NAMALWA (cell line): ENCODE data around the gene GFPT1.
"Not testable (repeated sequence)": the region's sequence is repeated elsewhere in the genome, so short reads cannot be mapped to it uniquely, and the experiment has no call there.

ENCODE experiments used
- DNase-seq: peaks from one replicate; pipeline ENCODE4 v3.0.0-alpha.2; 2015; ENCODE audit warnings: low spot score

Gene GFPT1

DNA sequence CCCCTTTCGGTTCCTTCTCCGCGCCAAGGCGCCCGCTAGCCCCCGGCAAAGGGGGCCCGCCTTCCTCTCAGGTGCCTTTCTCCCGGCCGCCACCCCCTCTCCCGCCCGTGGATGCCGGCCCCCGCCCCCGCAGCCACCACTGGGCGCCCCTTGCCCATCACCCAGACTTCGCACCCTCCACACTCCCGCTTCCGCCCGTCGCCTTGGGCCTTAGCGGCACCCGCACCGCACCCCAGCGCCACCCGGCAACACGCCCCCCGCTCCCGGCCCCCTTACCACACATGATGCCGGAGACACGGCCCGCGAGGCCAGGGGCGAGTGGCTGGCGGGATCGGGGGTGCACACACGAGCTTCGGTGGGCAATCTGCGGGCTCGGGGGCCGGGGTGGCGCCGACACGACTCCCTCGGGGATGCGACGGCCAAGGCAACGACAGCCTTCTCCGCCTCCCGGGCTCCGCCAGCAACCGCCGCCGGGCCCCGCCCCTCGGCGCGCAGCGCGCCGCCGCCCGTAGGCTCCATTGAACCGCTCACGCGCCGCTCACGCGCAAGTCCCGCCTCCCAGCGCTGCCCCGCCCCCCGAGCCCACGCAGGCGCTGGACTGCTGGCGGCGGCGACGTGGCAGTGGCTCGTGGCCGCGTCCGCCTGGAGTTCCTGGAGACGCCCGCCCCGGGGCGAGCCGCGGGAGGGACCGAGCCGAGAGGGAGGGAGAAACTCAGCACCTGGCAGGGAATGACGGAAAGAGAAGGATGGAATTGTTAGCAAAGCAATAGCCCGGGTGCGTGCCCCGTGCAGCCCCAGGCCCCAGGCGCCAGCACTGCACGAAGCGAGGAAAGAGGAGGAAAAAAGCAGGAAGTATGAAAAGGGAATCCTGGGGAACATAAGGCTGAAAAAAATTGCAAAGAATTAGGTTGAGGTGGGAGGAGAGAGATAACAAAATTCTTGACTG lies at the start of gene GFPT1:
Gene GFPT1, minus strand, starts transcription at position 439 of the 946 bp plus-strand sequence. Its CDS starts 156 bp downstream, at position 283.
- peak; percentile 91 for DNase-seq

DNA sequence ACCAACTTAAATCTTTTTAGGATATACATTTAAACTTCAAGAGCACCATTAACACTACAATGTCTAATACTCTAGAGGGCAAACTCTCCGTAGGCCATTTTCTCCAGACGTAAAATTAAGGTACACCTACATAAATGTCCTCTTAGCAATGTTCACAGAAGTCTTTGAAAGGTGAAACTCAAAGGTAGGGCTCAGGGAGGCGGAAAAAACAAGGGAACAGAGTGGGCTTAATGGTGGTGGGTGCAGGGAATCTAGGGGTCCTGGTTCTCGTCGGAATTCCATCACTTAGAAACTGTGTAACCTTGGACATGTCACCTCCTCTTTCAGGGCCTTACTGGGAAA lies 49.5 kb upstream of the GFPT1 start:
- no peak for DNase-seq

DNA sequence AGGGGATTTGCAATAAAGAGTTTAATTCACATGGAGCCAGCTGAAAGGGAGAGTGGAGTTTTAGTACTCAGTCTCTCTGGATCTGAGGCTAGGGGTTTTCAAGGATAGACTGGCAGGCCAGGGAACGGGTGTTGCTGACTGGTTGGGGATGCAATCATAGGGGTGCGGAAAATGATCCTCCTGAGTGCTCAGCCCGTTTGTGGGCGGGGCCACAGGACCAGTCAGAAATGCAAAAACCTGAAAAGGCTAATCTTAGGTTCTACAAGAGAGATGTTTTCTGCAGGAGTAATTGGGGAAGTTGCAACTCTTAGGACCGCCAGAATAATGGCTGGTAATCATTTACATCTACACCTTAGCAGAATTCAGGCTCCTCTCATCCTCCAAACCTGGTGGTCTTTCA lies 47.7 kb upstream of the GFPT1 start:
- no peak for DNase-seq

DNA sequence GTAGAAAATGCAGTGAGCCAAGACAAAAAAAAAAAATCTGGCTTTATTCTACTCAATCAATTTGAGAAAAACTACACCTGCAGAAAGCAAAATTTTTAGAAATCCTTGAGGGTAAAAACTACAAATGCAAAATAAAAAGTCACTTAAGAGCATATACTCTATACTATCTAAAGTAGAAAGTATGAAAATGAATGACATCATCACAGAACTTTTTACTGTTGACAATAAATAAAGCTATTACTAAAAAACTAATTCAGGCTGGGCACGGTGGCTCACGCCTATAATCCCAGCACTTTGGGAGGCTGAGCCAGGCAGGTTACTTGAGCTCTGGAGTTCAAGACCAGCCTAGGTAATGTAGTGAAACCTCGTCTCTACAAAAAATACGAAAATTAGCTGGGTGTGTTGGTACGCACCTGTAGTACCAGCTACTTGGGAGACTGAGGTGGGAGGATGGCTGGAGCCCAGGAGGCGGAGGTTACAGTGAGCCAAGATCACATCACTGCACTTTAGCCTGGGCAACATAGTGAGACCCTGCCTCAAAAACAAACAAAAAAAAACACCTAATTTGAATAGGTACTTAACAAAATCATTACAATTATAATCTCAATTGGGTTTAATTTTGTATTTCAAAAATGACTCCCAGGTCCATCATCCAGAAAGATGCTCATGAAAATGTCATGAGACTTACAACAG lies 42.6 kb upstream of the GFPT1 start:
- no peak for DNase-seq

DNA sequence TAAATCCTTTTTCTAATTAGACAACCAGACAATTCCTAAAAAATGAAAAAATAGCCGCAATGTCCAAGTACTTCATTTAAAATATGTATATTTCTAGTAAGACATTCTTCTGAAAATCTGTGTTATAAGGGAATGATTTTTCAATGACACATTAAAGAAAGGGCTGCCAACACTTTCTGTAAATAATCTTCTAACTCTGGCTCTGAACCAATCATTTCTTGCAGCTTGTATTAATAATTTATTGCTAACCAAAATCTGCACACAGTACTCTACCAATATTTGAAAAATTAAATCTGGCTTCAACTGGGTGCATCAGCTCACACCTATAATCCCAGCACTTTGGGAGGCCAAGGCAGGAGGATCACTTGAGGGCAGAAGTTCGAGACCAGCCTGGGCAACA lies 42.0 kb upstream of the GFPT1 start:
- no peak for DNase-seq

DNA sequence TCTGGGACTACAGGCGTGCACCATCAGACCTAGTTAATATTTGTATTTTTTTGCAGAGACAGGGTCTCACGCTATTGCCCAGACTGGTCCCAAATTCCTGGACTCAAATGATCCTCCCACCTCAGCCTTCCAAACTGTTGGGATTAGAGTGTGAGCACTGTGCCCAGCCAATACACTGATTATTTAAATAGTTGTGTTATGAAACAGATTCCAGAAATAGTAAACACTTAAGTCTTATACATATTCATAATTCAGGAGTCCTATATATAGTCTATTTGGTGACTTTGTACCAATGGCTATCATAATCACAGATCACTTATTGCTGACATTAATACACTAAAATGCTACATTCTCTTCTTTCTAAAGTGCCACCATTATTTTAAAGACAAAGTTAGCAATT lies 37.4 kb upstream of the GFPT1 start:
- DNase-seq, result no peak

DNA sequence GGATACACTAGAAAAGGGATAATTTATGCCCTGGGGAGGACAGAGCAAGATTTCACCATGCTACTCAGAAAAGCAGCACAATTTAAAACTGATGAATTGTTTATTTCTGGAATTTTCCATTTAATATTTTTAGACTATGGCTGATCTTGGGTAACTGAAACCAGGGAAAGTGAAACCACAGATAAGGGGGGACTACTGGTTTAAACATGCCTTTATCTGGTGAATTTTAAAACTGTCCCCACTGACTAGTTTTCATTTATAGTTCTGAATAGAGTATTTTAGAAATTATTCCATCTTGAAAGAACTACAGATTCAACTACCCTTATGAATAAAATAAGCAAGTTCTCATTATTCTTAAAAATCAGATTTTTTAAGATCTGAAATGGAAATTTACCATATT lies 35.2 kb upstream of the GFPT1 start:
- DNase-seq, result no peak

DNA sequence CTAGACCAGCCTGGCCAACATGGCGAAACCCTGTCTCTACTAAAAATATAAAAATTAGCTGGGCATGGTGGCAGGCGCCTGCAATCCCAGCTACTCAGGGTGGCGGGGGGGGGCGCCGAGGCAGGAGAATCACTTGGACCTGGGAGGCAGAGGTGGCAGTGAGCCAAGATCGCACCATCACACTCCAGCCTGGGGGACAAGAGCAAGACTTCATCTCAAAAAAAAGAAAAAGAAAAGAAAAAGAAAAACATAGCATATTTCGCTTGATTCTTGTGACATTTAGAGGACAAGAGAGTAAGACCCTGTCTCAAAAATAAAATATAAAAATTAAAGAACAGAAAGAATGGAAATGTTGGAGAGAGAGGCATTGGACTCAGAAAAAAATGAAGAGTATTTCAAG lies 32.1 kb upstream of the GFPT1 start:
- not testable (repeated sequence) for DNase-seq

DNA sequence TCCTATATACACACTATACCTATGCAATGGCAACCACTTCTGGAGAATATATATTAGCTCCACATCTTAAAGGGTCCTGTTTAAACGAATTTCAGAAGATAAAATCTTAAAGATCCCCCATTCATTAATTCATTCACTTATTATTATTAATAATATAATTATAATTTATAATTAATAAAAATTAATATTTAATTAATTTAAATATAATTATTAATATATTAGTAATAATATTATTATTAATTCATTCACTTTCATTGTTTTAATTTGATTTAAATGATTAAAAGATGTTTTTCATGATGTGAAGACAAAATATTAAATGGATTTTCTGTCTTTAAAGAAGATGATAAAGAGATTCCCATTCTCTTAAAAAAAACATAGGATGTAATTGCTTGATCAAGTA lies 29.1 kb upstream of the GFPT1 start:
- no peak for DNase-seq

DNA sequence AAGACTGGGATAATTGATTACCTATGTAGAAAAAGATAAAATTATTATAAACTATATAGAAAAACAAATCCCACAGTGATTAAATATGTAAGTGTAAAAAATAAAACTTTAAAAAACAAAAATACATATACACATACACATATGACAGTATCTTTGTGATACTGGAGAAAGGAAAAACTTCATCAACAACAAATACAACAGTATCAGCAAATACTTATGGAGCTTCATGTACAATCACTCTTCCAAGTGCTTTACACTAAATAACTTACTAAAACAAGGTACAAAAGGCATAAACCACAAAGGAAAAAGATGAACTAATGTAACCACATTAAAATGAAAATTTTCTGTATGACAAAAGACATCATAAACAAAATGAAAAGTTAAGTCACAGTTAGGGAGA lies 24.1 kb upstream of the GFPT1 start:
- no peak for DNase-seq

DNA sequence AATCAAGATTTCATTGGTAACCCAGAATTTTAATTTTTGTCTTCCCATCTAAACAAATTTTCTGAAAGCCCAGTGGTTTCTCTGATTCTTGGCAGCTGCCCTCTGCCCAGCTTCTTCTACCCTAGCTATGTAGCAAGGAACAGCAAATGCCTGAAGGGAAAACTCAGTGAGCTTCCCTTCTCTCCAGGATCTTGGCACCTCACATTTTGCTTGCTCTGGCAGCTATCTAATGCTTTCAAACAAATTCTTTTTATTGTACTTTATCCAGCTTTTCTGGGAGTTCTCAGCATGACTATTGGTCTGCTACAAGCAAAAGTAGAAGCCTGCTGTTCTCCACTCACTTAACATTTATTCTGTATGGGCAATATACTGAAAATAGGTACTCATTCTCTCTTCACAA lies 18.3 kb upstream of the GFPT1 start:
- DNase-seq, result no peak

DNA sequence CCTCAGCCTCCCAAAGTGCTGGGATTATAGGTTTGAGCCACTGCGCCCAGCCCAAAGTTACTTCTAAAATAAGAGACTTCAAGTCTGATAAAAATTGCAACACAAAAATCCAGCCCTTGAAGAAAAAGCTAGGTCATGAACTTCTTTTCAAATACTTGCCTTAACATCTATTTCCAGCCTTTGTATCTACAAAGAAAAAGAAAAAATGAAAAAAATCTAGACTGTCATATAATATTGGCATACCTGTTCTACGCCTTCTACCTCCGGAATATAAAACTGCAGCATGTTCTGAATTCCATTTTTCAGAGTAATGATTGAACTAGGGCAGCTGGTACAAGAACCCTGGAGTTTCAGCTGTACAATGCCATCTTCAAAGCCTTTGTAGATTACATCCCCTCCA lies 13.1 kb upstream of the GFPT1 start:
- DNase-seq, result no peak

DNA sequence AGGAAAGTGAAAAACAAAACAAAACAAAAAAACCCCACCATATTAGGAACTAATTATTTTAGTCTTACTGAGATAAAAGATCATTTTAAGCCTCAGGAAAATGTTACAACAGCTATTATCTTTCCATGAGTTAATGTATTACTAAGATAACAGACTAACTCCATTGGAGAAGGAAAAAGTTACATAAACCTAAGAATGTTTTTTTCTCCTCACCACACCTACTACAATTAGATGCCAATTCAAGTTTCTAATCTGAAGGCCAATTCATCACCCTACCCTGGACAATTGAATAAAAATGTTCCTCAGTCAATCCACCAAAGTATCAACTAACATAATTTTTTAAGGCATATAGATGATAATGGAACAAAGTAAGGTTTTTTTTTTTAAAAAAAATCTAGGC lies 10.2 kb upstream of the GFPT1 start:
- no peak for DNase-seq

DNA sequence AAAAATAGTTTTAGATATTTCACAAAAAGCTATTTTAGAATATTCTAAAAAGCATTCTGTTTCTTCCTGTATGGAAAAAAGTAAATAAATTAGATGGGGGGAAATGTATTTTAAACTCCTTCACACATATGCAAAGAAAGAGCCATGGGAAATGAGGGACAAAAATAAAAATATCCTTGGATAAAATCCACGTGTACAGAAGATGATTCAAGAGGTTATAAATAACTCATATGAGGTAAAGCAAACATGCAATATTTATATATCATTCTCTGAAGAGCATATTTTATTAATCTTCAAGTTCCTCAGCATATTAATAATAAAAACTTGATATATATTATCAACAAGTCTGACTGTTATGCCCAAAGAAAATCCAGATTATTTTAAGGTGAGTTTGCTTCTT lies 8.8 kb upstream of the GFPT1 start:
- no peak for DNase-seq

DNA sequence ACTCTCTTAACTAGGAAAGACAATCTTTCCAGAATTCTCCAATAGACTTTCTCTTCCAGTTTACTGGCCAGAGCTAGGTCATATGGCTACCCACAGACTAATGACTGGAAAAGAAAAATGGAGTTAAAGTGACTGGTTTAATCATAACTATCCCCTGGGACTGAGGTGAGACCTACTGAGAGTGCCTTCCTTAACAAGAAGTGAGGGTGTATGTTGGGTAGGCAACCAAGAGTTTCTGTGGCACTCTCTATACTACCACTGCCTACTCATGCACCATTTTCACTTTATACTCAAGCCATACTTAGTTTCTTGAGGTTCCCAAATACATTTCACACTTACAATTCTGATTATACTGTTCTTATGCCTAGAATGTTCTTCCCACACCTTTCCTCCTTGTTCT lies 6.9 kb upstream of the GFPT1 start:
- no peak for DNase-seq

DNA sequence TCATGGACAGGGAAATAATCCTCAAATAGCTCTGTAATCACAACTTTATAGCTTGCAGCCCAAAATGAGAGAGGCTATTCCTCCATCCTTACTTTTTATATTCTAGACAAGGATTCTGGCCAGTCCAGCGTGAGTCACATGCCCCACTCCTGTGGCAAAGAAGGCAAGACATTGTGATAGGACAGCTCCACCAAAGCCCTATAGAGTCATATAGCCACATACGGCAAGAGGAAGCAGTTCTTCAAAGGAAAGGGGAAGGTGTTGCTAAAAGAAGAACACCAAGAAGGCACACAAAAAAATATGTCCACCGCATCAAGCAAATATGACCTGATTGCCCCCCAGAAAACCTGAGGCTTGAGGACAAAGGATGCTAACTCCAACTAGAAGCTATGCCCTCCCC lies 3.4 kb upstream of the GFPT1 start:
- no peak for DNase-seq

DNA sequence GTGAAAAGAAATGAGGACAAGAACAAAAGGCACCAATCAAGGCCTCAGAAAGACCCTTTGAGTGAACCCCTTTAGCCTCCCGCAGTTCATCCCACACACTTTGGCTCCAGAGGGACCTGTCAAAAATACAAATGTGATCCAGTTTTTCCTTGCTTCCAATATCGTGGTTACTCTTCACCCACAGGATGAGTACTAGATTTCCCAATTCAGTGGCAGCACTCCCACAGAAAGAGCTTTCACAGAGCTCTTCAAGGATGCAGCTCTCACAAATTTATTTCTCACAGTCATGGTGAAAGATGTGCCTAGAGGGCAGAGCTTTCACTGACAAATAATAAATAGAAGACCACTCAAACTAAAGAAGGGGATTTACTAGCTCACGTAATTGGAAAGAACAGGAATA lies 3.0 kb upstream of the GFPT1 start:
- no peak for DNase-seq

DNA sequence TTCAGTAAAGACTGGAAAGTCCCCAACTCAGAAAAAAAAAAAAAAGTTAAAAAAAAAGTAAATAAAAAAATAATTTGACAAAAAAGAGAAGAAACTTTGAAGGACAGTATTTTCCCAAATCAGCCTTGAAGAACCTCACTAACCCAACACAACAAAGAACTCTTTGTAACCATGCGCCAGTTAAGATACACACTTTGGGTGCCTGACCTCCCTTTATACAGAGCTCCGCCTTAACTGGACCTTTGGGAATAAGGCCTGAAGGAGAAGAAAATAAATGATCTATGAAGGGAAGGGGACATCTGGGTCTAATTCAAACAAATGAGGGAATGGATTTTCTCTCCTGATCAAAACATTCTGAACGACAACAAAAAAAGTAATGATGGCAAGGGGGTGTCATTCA lies 2.2 kb upstream of the GFPT1 start:
- no peak for DNase-seq

DNA sequence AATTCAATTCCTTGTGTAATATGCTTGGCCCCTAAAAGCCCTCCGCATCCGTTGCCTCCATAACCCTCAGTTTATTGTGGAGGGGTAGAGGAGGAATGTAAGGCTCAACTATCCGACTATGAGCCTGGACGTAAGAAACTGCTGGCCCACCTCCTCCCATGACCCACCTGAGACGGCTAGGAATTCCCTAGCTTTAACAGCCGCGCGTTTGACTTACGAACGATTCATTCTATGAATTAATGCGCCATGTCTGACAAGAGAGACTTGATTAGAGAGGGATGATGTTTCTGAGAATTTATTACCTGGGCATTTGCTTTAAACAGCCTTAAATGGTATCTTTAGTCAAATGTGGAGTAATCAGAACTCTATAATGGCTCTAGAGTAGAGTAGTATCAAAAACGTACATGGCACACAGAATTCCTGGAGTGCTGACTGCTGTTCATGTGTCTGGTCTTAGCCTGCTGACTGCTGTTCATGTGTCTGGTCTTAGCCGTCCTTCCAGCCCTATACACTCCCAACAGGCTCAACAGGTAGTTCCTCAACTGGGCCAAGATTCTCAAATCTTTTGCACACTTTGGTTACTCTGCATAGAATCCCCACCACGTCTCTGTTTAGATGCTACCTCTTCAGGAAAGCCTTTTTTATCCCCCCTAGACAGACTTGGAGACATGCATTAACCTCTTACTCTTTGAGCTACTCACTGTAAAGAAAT lies 899 bp upstream of the GFPT1 start:
- DNase-seq, result no peak

DNA sequence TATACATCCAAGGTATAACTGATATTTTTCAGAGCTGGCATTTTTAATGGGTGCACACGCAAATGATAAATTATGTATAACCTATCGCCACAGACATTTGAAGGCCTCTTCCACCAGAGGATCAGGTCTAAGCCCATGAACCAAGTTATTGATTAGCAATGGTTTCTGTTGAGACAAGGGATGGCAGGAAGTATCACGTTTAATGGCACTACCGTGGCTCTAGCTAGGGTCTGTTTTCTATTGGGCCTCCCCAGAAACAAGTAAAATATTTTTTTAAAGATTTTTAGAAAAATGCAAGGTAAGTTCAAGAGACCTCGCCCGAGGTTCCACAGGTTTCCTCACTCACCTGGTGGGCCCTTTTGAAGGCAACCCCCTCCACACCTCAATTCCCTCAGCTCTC lies 667 bp downstream of the GFPT1 start:
- peak; percentile 43 for DNase-seq

DNA sequence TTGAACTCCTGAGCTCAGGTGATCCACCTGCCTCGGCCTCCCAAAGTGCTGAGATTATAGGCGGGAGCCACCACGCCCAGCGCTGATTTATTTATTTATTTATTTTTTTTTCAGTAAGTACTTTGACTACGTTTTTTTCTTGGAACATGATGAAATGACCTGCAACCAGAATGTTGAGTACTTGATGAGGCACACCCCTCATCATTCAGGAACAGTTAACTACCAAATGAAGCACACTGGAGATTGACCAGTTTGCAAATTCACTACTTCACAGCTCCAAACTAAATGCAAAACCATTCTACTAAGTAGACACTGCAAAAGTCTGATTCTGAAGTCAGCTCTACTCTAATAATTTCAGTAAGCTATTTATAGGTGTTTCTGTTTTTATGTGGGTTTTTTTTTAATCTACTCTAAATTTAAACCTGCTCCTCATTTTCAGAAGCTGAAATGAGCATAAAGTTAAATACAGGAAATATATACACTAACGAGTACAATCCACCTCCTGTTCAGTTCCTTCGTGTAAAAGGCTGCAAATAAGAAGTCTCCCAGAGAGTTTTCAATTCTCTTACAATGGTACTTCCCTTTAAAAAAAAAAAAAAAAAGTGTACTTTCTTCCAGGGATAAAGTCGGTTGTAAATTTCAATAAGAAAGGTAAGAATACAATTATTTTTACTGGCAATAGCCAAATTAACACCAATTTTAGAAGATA lies 1.4 kb downstream of the GFPT1 start:
- DNase-seq, result peak; percentile 28

DNA sequence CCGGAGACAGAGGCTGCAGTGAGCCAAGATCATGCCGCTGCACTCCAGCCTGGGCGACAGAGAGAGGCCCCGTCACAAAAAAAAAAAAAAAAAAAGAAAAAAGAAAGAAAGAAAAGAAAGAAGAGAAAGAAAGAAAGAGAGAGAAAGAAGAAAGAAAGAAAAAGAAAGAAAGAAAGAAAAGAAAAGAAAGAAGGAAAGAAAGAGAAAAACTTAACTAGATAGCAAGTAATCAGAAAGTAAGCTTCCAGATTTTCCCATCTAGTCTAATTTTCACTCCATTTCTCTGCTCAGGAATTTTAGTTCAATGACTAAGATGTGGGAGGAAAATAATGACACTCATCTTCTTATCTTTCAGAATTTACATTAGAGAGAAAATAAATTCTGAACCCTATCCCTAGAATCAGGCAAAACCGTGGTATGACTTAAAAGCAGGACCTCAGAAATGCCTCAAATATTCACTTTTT lies 2.4 kb downstream of the GFPT1 start:
- no peak for DNase-seq
